ENCODE results near the gene NEU1.
A peak's percentile ranks its signal among the peaks of the same experiment; 100 is the strongest.

Gene NEU1

DNA sequence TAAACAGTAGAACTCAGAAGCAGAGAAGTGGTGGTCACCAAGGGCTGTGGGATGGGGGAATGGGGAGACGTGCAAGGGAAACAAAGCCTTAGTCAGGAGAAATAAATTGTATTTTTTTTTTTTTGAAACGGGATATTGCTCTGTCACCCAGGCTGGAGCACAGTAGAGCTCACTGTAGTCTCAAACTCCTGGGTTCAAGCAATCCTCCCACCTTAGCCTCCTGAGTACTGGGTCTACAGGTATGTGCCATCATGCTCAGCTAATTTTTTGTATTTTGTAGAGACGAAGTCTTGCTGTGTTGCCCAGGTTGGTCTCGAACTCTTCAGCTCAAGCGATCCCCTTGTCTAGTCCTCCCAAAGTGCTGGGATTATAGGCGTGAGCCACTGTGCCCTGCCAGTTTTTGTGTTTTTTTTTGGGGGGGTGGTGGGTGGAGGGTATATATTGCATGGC, 31.7 kb downstream of the NEU1 start:
- Histone ChIP-seq H3K27me3 (ENCODE audit: control insufficient read depth in 1 of 2, insufficient read depth in 1 of 2, low read length in 2 of 2) (no peaks in the 10 kb centered on the region), H3K23ac (ENCODE audit: low read length in 2 of 2) (no peak overlapping the region), H3K9ac (ENCODE audit: low read length) (peak overlapping the region; percentile 93), H2AFZ (ENCODE audit: low read depth, low read length) (no peak overlapping the region), H3K4me1 (ENCODE audit: control insufficient read depth, insufficient read depth, low read depth, low read length) (peaks cover 9% of the 10 kb centered on the region), H4K91ac (ENCODE audit: low read length) (no peak overlapping the region), H2AK5ac (ENCODE audit: low read length, severe bottlenecking) (no peak overlapping the region), H3K4me3 (ENCODE audit: insufficient read depth in 1 of 2, low read depth in 1 of 2, low read length in 2 of 2) (peak overlapping the region in 1 of 2 experiments; percentile 79), H3K4ac (ENCODE audit: low read depth in 1 of 2, low read length in 2 of 2) (peak overlapping the region in 1 of 2 experiments; percentile 49), H3K18ac (ENCODE audit: low read depth in 1 of 2, low read length in 2 of 2) (no peak overlapping the region), H2BK12ac (ENCODE audit: low read length in 2 of 2) (no peak overlapping the region), H3K4me2 (ENCODE audit: low read length, poor library complexity, severe bottlenecking) (peak overlapping the region; percentile 90), H2BK120ac (ENCODE audit: low read depth, low read length) (no peak overlapping the region), H2BK15ac (ENCODE audit: low read depth, poor library complexity, severe bottlenecking) (no peak overlapping the region), H3K9me3 (ENCODE audit: control insufficient read depth, low read length) (no peaks in the 10 kb centered on the region), H2BK5ac (ENCODE audit: low read depth, low read length, poor library complexity, severe bottlenecking) (no peak overlapping the region), H3K36me3 (ENCODE audit: control insufficient read depth in 1 of 2, insufficient read depth in 2 of 2, low read depth in 1 of 2, low read length in 2 of 2) (no peaks in the 10 kb centered on the region), H4K8ac (ENCODE audit: low read length) (no peak overlapping the region), H3K14ac (ENCODE audit: low read length in 2 of 2) (no peak overlapping the region), H3K79me1 (replicated peaks; ENCODE audit: low read length, poor library complexity, severe bottlenecking) (peaks cover 5% of the 10 kb centered on the region), H3K27ac (ENCODE audit: low read length, poor library complexity, severe bottlenecking) (no peak overlapping the region)
- no peak for DNase-seq
- 80% methylated on average over 5 of the region's 6 CpGs for WGBS

- H3K23ac ChIP-seq (ENCODE audit: low read length in 2 of 2), result no peak overlapping the region
- peak; percentile 74 for DNase-seq
- H3K9ac ChIP-seq (ENCODE audit: low read length), result peak overlapping the region; percentile 93
- no peak overlapping the region for H3K4ac ChIP-seq (ENCODE audit: low read depth in 1 of 2, low read length in 2 of 2)
- H3K9me3 ChIP-seq (ENCODE audit: control insufficient read depth, low read length), result no peaks in the 10 kb centered on the region
- H2BK5ac ChIP-seq (ENCODE audit: low read depth, low read length, poor library complexity, severe bottlenecking), result no peak overlapping the region
- WGBS, result 8% methylated on average over 12 of the region's 15 CpGs
- H2BK12ac ChIP-seq (ENCODE audit: low read length in 2 of 2), result no peak overlapping the region
- H3K27ac ChIP-seq (ENCODE audit: low read length, poor library complexity, severe bottlenecking), result no peak overlapping the region
- no peak overlapping the region for H4K91ac ChIP-seq (ENCODE audit: low read length)
- H2BK15ac ChIP-seq (ENCODE audit: low read depth, poor library complexity, severe bottlenecking), result no peak overlapping the region
- no peak overlapping the region for H3K14ac ChIP-seq (ENCODE audit: low read length in 2 of 2)
- H4K8ac ChIP-seq (ENCODE audit: low read length), result no peak overlapping the region
- peak overlapping the region; percentile 30 to 79 for H3K4me3 ChIP-seq (ENCODE audit: insufficient read depth in 1 of 2, low read depth in 1 of 2, low read length in 2 of 2)
- peaks cover 5% of the 10 kb centered on the region for H3K79me1 ChIP-seq (replicated peaks; ENCODE audit: low read length, poor library complexity, severe bottlenecking)
- no peaks in the 10 kb centered on the region for H3K36me3 ChIP-seq (ENCODE audit: control insufficient read depth in 1 of 2, insufficient read depth in 2 of 2, low read depth in 1 of 2, low read length in 2 of 2)
- no peak overlapping the region for H2AFZ ChIP-seq (ENCODE audit: low read depth, low read length)
- no peak overlapping the region for H3K18ac ChIP-seq (ENCODE audit: low read depth in 1 of 2, low read length in 2 of 2)
- H2BK120ac ChIP-seq (ENCODE audit: low read depth, low read length), result no peak overlapping the region
- peak overlapping the region; percentile 90 for H3K4me2 ChIP-seq (ENCODE audit: low read length, poor library complexity, severe bottlenecking)
- no peak overlapping the region for H2AK5ac ChIP-seq (ENCODE audit: low read length, severe bottlenecking)
- peaks cover 9% of the 10 kb centered on the region for H3K4me1 ChIP-seq (ENCODE audit: control insufficient read depth, insufficient read depth, low read depth, low read length)
- no peaks in the 10 kb centered on the region for H3K27me3 ChIP-seq (ENCODE audit: control insufficient read depth in 1 of 2, insufficient read depth in 1 of 2, low read length in 2 of 2)
These were observed 32.9 kb downstream of the NEU1 start for GRCh38 chr6:31829633-31830283.

- Histone ChIP-seq H3K4me1 (ENCODE audit: control insufficient read depth, insufficient read depth, low read depth, low read length) (peaks cover 10% of the 10 kb centered on the region), H3K23ac (ENCODE audit: low read length in 2 of 2) (peak within 1 kb of the TSS in 1 of 2 experiments; percentile 96), H3K4me3 (ENCODE audit: insufficient read depth in 1 of 2, low read depth in 1 of 2, low read length in 2 of 2) (peak within 1 kb of the TSS; percentile 69 to 89), H3K27me3 (ENCODE audit: control insufficient read depth in 1 of 2, insufficient read depth in 1 of 2, low read length in 2 of 2) (no peaks in the 10 kb centered on the region), H3K9me3 (ENCODE audit: control insufficient read depth, low read length) (no peaks in the 10 kb centered on the region), H3K36me3 (ENCODE audit: control insufficient read depth in 1 of 2, insufficient read depth in 2 of 2, low read depth in 1 of 2, low read length in 2 of 2) (no peaks in the 10 kb centered on the region), H3K4me2 (ENCODE audit: low read length, poor library complexity, severe bottlenecking) (peak within 1 kb of the TSS; percentile 87), H2BK5ac (ENCODE audit: low read depth, low read length, poor library complexity, severe bottlenecking) (no peak within 1 kb of the TSS), H3K9ac (ENCODE audit: low read length) (peak within 1 kb of the TSS; percentile 94), H2AFZ (ENCODE audit: low read depth, low read length) (no peak within 1 kb of the TSS), H3K4ac (ENCODE audit: low read depth in 1 of 2, low read length in 2 of 2) (peak within 1 kb of the TSS; percentile 32 to 87), H3K79me1 (replicated peaks; ENCODE audit: low read length, poor library complexity, severe bottlenecking) (peaks cover 4% of the 10 kb centered on the region), H2BK15ac (ENCODE audit: low read depth, poor library complexity, severe bottlenecking) (peak within 1 kb of the TSS; percentile 60), H4K8ac (ENCODE audit: low read length) (peak within 1 kb of the TSS; percentile 91), H2BK12ac (ENCODE audit: low read length in 2 of 2) (peak within 1 kb of the TSS; percentile 80 to 89), H3K18ac (ENCODE audit: low read depth in 1 of 2, low read length in 2 of 2) (peak within 1 kb of the TSS; percentile 72 to 85), H4K91ac (ENCODE audit: low read length) (peak within 1 kb of the TSS; percentile 89), H2BK120ac (ENCODE audit: low read depth, low read length) (peak within 1 kb of the TSS; percentile 85), H2AK5ac (ENCODE audit: low read length, severe bottlenecking) (peak within 1 kb of the TSS; percentile 97), H3K27ac (ENCODE audit: low read length, poor library complexity, severe bottlenecking) (peak within 1 kb of the TSS; percentile 87), H3K14ac (ENCODE audit: low read length in 2 of 2) (peak within 1 kb of the TSS in 1 of 2 experiments; percentile 46)
- peak; percentile 100 for DNase-seq
- WGBS, result under 1% methylated on average over 35 of the region's 56 CpGs
These were observed 35.1 kb downstream of the NEU1 start, which contains the start of gene HSPA1B for GRCh38 chr6:31827286-31828079. HSPA1B (plus strand) TSS chr6:31827738; CDS start chr6:31827951, 213 bp downstream.

DNA sequence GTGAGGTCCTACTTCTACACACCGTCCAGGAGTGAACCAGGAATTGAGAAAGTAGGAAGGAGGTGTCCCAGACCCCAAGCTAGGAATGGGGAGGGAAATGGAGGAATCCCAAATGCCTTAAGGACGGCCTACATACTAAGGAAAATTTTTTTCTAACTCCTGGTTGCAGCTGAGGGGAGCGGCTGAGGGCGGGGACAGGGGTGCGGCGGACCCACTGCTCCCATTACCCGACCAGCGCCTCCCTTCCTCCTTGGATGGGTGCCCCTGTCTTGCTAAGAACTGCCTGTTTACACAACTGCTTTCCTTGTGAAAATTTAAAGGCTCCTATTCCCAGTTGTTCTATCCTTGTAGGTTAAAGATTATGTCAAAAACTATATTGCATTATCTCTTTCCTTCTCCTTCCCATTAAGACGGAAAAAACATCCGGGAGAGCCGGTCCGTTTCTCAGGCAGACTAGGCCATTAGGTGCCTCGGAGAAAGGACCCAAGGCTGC, 35.8 kb downstream of the NEU1 start:
- H2AK5ac ChIP-seq (ENCODE audit: low read length, severe bottlenecking), result peak overlapping the region; percentile 97
- peak overlapping the region; percentile 61 to 89 for H2BK12ac ChIP-seq (ENCODE audit: low read length in 2 of 2)
- no peak overlapping the region for H3K14ac ChIP-seq (ENCODE audit: low read length in 2 of 2)
- H3K79me1 ChIP-seq (replicated peaks; ENCODE audit: low read length, poor library complexity, severe bottlenecking), result peaks cover 4% of the 10 kb centered on the region
- peak overlapping the region in 1 of 2 experiments; percentile 89 for H3K4me3 ChIP-seq (ENCODE audit: insufficient read depth in 1 of 2, low read depth in 1 of 2, low read length in 2 of 2)
- H2BK5ac ChIP-seq (ENCODE audit: low read depth, low read length, poor library complexity, severe bottlenecking), result no peak overlapping the region
- no peak overlapping the region for H2BK15ac ChIP-seq (ENCODE audit: low read depth, poor library complexity, severe bottlenecking)
- H3K4me1 ChIP-seq (ENCODE audit: control insufficient read depth, insufficient read depth, low read depth, low read length), result peaks cover 10% of the 10 kb centered on the region
- H3K27ac ChIP-seq (ENCODE audit: low read length, poor library complexity, severe bottlenecking), result peak overlapping the region; percentile 87
- peak overlapping the region; percentile 43 for H3K4me2 ChIP-seq (ENCODE audit: low read length, poor library complexity, severe bottlenecking)
- peak overlapping the region; percentile 32 to 87 for H3K4ac ChIP-seq (ENCODE audit: low read depth in 1 of 2, low read length in 2 of 2)
- H3K9me3 ChIP-seq (ENCODE audit: control insufficient read depth, low read length), result no peaks in the 10 kb centered on the region
- H4K8ac ChIP-seq (ENCODE audit: low read length), result peak overlapping the region; percentile 91
- no peak for DNase-seq
- no peaks in the 10 kb centered on the region for H3K27me3 ChIP-seq (ENCODE audit: control insufficient read depth in 1 of 2, insufficient read depth in 1 of 2, low read length in 2 of 2)
- 3% methylated on average over 13 of the region's 13 CpGs for WGBS
- H3K9ac ChIP-seq (ENCODE audit: low read length), result peak overlapping the region; percentile 94
- peak overlapping the region; percentile 85 for H2BK120ac ChIP-seq (ENCODE audit: low read depth, low read length)
- H4K91ac ChIP-seq (ENCODE audit: low read length), result peak overlapping the region; percentile 89
- no peak overlapping the region for H3K23ac ChIP-seq (ENCODE audit: low read length in 2 of 2)
- H3K18ac ChIP-seq (ENCODE audit: low read depth in 1 of 2, low read length in 2 of 2), result peak overlapping the region; percentile 72 to 85
- H2AFZ ChIP-seq (ENCODE audit: low read depth, low read length), result no peak overlapping the region
- H3K36me3 ChIP-seq (ENCODE audit: control insufficient read depth in 1 of 2, insufficient read depth in 2 of 2, low read depth in 1 of 2, low read length in 2 of 2), result no peaks in the 10 kb centered on the region
